Activated naive CD4-positive, alpha-beta T cell treated with anti-CD3 and anti-CD28 coated beads, Interleukin-2, amount 10 ng/mL, durations not matched to agents 5 hours and 36 hours (primary cell): Measurements from ENCODE around the gene SALL4. TPM values are rescaled to one million over a fixed set of nuclear protein-coding genes. Genes with fewer than 3 reads are reported as not detected.

ENCODE experiments used
- total RNA-seq, 2 experiments: library from RNA; stranded (reverse); gene quantifications; one replicate each; pipeline ENCODE4 v1.2.3, GENCODE V29; 2021

The SALL4 gene
- total RNA-seq: not detected

DNA sequence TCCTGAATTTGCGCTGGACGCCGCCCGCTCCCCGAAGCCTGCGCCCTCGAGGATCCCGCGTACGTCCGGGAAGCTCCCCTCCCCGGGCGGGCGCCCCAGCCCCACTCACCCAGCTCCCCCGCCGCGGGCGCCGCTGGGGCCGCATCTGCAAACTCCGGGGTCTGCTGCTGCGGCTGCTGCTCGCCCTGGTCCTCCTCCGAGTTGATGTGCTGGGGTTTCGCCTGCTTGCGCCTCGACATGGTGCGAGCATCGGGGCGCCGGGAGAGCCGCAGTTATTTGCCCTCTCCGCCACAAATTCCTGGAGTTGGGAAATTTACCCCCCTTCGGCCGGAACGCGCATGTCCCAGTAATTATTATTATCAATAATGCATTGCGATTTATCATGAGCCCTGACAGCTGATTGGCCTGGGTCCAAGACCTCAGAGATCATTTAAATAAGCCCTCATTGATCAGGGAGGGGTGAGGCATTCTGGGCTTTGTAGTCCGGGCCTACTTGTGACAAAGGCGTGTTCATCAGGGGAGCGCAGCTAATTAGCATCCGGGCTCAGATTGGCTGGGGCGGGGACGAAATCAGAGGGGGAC is at the start of gene SALL4:
Gene SALL4, minus strand, starts transcription at position 352 of the 582 bp plus-strand sequence. Its CDS starts 113 bp downstream, at position 239.

DNA sequence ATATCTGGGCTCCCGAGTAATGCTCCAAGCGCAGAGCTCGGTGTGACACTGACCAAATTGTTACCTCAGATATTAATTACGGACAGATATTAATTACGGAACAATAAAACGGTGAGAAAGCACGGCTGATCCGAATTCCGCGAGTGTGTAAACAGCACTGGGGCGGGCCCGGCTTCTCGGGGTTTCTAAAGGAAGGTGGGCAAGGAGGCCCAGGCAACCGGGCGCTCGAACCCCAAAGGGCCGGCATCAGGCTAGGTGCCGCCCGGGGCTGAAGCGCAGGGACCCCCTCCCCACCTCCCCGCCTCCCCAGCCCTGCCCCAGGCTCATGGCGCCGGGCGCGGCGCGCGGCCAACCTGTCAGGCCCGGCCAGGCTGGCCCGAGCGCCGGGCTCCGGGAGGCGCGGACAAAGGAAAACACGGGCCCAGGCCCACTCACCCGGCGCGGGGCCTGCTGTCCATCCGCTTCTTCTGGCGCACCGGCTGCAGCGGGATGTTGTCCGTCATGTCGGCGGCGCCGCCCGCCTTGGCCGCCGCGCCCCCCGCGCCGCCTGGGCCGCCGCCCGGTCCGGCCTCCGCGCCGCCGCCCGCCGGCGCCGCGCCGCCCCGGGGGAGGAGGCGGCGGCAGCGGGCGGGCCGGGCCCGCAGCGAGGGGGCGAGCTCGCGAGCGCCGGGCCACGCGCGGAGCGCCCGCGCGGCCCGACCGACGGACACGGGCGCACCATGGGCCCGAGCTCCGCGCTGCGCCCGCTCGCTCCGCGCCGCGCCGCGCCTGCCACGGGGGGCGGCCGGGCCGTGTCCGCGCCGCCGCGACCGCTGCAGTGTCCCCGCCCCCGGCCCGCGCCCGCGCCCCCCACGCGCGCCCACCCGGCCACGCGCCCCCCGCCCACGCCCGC is 34.2 kb downstream of the SALL4 start, which contains the start of gene ATP9A:
Gene ATP9A, minus strand, starts transcription at position 524 of the 892 bp plus-strand sequence. Its CDS starts 21 bp downstream, at position 503.

Other genes with a start within 250 kb of the SALL4 start
- gene ATP9A, start 34.1 kb downstream of the SALL4 start, total RNA-seq: under 1 TPM; 0.10 to 0.20 TPM